ENCODE results near the gene ST6GALNAC3.

Gene ST6GALNAC3

DNA sequence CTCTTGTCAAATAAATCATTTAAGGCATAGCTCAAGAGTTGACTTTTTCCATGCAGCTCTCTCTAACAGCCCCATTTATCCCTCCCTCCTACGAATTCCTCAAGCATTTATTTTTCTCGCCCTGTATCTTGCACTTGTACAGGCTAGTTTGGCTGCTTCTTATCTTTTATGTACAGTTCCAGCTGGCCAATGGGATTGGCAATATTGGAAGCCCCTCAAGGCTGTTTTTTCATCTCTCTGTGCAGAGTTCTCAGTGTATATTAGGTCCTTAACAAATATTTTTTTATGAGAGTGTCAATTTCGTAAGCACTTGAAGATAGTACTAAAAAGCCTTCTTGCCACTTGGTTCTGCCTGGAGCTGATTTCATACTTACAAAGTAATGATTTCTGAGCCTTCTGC lies 356.0 kb downstream of the ST6GALNAC3 start:
- no peak for DNase-seq (ENCODE audit: low read depth)

- no peak for DNase-seq (ENCODE audit: low read depth)
Measured at GRCh38 chr1:76433526-76433925, 359.0 kb downstream of the ST6GALNAC3 start.

- no peak for DNase-seq (ENCODE audit: low read depth)
Measured at GRCh38 chr1:76443217-76443616, 368.7 kb downstream of the ST6GALNAC3 start.

DNA sequence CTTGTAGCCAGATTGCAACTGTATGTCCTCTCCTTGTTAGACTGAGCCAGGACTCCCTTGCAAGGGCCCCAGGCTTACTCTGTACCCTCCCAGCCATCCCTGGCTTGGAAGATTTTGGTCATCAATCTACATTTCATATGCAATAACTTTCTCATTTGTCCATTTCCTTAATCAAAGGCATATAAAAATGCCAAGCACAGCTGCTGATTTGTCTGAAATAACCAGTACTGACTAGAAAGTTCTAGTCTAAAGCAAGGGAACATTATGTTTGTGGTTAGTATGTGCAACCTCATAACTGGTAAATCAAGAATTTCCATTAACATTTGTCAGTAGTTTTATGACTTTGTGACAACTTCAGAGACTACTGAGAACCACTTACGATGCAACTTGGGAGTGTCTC lies 370.2 kb downstream of the ST6GALNAC3 start:
- DNase-seq (ENCODE audit: low read depth) = no peak

GRCh38 chr1:76450229-76450628 lies 375.7 kb downstream of the ST6GALNAC3 start:
- DNase-seq (ENCODE audit: low read depth) = no peak

GRCh38 chr1:76463278-76463677 lies 388.7 kb downstream of the ST6GALNAC3 start:
- no peak for DNase-seq (ENCODE audit: low read depth)

GRCh38 chr1:76463849-76464248 lies 389.3 kb downstream of the ST6GALNAC3 start:
- DNase-seq (ENCODE audit: low read depth) = no peak

DNA sequence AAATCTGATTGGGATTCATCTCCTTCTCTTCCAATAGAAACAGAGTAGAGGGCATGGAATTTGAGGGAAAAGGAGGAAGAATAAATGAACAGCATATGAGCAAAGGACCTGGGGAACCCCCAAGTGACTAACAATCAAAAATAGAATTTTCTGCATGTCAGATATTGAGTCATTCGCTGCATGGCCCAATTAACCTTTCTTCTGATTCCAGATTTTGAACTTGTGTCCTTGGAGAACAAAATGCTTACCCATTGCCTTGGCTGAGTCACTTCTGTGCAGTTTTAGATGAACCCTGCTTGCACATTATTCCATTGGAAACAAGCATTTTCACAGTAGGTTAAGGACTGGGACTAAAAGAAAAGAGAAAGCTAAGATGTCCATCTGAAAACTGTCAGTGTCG lies 390.5 kb downstream of the ST6GALNAC3 start:
- no peak for DNase-seq (ENCODE audit: low read depth)

DNA sequence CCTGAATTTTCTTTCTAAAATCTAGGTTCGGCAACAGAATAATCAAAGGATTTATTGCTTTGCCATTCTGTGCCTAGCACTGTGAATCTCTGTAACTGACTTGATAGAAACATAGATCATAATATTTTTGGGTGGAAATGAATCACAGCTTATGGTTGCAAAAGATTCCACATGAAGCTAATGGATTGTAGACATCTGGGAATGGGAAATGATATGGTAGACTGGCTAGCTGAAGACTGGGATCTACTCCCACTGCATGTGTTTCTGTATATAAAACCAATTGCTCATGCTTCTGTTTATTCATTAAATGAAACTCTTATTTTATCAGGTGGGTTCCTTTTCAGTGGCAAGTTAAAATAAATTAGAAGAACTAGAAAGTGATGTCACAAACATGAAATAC lies 395.6 kb downstream of the ST6GALNAC3 start:
- DNase-seq (ENCODE audit: low read depth) = no peak

GRCh38 chr1:76471536-76471935 lies 397.0 kb downstream of the ST6GALNAC3 start:
- DNase-seq (ENCODE audit: low read depth) = no peak

DNA sequence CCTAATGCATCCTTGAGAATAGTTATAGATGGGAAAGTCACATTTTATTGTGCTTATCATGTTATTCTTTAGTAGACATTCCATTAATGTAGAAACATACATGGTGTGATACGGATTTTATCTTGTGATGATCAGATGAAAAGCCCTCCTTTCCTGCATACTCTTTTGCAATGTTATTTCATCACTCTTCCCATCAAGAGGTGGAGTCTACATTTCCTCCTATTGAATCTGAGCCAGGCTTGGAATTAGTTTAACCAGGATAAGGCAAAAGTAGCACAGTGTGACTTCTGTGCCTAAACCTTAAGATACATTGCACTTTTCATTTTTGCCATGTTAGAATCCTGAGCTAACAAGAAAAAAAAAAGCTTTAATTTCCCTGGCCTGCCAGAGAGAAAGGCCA lies 399.0 kb downstream of the ST6GALNAC3 start:
- no peak for DNase-seq (ENCODE audit: low read depth)

- no peak for DNase-seq (ENCODE audit: low read depth)
Measured at GRCh38 chr1:76474922-76475321, 400.4 kb downstream of the ST6GALNAC3 start.

DNA sequence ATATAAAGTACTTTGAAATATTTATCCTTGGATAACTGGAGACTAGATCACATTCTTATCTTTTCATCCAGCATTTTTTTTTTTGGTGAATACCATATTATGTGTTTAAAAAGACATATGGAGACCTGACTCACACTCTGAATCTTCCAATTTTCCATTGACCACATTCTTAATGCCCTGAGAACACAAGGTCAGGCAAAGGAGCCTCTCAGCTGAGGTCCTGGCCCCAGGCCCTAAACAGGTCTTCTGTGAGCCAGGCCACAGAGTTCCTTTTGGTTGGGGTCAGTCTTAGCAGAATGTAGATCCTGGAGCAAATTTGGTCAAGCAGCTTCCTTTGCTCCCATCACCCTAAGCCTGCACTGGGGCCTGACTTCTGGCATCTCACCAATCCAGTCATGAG lies 402.6 kb downstream of the ST6GALNAC3 start:
- no peak for DNase-seq (ENCODE audit: low read depth)

DNA sequence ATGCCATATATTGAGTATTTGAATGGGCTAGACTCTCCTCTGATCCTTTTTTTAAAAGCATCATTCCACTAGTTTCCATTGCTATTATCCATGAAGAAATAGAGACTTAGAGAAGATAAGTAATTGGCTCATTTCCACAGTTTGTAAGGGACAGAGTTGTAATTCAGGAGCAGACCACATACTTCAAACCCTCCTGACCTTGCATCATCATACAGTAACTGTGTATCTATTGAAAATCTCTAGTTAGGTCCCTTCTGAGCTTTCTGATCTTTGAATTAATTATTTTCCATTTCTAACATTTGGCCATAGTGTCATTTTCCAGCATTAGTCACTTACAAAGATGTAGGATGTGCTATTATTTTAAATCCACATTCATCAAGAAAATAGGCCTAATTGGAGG lies 406.3 kb downstream of the ST6GALNAC3 start:
- DNase-seq (ENCODE audit: low read depth) = no peak

GRCh38 chr1:76481672-76482071 lies 407.1 kb downstream of the ST6GALNAC3 start:
- DNase-seq (ENCODE audit: low read depth) = no peak

DNA sequence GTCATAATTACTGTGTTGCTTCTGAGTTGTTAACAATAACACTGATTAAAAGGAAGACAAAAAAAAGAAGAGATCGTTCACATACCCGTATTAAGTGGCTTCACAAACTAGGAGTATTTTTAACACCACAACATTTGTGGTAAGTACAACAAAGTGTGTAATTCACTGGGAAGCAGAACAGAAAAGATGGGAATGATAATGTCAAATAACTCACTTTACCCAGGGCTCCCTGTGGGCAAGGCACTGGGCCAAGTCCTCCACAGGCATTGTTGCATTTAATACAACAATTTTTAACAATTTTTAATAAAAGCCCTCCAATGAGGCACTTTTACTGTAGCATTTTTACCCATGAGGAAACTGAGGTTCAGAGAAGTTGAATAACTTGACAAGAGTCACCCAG lies 407.7 kb downstream of the ST6GALNAC3 start:
- DNase-seq (ENCODE audit: low read depth) = no peak

DNA sequence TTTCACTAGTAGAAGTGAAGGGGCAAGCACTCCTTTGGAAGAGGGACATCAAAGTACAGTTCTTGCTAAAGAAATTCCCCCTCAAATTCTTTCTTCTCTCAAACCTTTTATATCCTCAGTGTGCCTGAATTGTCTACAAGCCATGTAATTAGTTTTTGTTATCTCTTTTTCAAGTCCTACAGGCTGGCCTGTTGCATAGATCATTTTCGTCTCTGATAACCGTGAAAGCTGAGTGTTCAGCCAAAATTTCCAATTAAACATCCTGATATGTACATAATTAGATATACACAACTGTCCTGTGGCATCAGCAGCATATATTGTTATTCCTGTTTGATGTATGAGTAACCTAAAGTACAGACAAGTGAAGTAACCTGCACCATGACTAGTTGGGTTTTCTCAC lies 417.2 kb downstream of the ST6GALNAC3 start:
- DNase-seq (ENCODE audit: low read depth) = no peak

DNA sequence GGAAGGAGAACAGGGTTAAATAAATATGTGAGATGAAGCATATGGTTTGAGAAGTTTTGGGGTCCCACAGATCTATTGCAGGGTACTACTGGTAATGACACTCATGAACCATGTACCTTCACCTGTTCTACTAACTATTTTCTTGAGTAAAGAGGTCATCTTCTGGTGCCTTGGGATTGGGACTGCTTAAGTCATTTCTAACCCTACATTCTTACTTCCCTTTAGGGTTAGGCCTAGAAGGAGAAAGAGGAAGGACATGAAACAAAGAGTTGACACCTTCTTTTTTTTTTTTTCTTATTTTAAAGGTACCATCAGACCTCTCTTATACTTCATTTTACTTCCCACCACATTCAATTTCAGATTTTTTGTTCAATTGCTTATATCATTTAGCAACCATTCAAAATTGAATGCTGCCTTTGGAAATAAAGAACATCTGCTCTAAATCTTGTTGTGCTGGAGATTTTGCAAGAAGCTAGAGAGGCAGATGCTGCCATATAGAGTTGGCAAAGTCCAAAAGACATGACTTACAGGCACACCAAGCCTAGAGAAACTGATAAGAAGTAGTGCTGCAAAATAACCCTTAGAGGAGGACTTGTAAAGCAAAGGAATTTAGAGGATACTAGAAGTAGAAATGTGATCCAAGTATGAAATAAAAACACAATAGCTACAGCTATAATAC lies 418.3 kb downstream of the ST6GALNAC3 start:
- DNase-seq (ENCODE audit: low read depth) = no peak

- DNase-seq (ENCODE audit: low read depth) = no peak
Measured at GRCh38 chr1:76494807-76495206, 420.3 kb downstream of the ST6GALNAC3 start.

DNA sequence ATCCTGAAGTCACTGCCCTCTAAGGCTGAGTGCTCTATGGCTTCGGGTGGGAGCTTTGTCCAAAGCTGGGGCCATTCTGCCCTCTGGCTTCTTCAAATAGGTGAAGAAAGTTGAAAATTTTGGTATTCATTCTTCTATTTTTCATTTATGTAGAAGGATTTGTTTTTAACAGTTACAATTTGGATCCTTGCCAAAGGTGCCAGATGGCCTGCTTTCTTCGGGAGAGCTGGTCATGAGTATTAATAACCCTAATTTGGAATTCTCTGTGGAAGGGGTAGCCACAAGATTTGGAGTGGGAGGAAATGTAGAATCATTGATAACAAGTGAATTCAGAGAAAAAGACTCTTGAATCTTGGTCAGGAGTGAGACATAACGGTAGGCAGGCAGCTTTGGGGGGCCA lies 422.3 kb downstream of the ST6GALNAC3 start:
- DNase-seq (ENCODE audit: low read depth) = no peak

DNA sequence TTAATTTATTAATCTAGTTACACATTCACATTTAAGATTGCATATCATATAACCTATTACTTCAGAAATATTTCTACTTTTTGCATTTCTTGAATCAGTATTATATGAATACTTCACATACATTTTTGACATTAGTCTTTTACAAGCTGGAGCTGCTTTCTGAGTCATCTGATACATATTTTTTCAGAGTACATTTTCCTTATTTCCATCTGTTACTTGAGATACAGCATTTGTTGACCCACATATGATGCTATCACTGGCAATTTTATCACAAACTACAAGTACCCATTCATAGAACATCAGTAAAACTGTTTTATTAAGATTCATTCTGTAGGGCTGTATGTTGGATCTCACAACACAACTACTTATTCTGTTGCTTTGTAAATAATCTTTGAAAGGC lies 425.6 kb downstream of the ST6GALNAC3 start:
- DNase-seq (ENCODE audit: low read depth) = no peak

DNA sequence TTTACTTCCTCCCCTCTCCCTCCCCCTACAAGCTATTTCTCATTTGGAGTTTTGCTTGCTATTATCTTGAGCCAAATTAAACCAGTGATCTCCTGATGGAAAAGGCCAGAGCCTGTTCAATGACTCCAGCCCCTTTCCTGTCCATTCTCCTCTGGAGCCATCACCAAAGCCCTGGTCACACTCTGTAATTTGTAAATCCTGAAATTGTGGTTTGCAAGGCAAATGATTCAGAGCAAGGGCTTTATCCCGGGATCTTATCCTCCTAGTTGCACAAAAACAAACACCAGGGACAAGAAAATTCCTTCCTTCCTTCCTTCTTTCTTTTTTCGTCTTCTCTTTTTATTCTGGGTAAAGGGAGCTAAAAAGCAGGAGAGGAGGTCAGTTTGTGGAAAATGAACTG lies 426.6 kb downstream of the ST6GALNAC3 start:
- DNase-seq (ENCODE audit: low read depth) = no peak

DNA sequence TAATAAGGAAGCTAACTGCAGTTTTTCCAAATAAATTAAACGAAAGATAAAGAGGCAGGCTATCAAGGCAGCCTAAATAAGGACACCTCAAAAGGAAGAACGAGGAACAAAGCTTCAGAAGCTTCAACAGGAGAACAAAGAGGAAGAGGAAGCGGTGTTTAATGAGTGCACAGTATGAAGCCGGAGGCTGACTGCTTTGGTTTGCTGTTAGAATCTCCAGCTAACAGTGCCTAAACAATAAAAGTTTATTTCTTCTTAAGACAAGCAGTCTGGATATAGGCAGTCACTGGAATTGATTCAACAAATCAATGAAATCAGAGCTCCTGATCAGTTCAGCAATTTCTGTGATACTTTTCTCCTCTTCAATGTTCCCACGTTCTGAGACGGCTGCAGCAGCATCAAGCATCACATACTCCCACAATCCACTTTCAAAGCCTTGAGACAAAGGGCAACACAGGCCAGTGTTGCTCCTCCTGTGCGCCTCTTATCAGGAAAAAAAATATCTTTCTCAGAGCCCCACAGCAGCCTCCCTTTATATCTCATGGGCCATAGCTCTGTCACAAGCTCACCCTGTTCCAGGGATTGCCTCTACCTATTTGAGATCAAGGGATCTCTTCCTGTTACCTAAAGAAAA lies 427.2 kb downstream of the ST6GALNAC3 start:
- no peak for DNase-seq (ENCODE audit: low read depth)

DNA sequence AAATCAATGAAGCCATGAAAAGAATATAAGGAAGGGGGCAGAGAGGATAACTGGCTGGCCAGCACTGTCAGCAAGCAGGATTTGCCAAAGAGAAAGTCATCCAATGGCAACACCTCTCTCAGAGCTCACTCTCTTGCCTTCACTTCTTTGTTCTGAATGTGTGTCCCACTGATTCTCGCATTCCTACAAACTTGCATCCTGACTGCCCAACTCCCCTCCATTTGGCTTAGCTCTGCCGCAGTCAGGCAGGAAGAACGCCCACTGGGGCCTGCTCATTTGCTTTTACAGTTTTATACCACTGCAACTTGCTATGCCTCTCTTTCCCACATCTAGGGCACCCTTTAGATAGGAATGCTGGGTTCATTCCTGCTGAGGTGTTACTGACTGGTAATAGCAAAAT lies 428.6 kb downstream of the ST6GALNAC3 start:
- DNase-seq (ENCODE audit: low read depth) = no peak
